ENCODE measurements around the gene TMEM167B.
"Not testable (repeated sequence)": the region's sequence is repeated elsewhere in the genome, so short reads cannot be mapped to it uniquely, and the experiment has no call there.

Gene TMEM167B

DNA sequence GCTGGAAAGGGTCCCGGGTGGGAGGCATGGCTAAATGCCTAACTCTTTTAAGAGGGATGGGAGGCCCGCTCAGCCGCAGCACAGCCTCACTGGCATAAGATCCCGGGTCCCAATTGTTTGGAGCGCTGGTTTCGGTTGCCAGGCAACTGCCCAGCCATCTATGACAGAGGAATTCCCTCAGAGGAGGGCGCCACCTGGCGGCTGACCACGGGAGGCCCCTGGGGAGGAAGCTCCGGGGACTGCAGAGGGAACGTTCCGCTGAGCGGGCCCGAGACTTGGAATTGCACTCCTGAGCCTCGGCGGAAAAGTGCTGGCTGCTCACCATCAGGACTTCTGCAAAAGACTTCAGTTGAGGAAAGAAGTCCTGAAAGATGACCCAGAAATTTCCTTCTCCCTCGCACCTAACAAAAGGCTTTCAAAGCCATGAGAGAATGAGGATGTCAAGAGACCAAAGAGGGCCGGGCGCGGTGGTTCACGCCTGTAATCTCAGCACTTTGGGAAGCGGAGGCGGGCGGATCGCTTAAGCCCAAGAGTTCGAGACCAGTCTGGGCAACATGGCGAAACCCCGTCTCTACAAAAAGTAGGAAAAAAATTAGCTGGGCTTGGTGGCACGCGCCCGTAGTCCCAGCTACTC is 22.2 kb downstream of the TMEM167B start:
- DNase-seq = peak; percentile 81

GRCh38 chr1:109113590-109114341 is 23.2 kb downstream of the TMEM167B start, which contains the start of gene ELAPOR1:
TSS of gene ELAPOR1 (plus strand) at chr1:109114115. CDS start at chr1:109114184, 69 bp downstream.
- peak; percentile 77 for DNase-seq

DNA sequence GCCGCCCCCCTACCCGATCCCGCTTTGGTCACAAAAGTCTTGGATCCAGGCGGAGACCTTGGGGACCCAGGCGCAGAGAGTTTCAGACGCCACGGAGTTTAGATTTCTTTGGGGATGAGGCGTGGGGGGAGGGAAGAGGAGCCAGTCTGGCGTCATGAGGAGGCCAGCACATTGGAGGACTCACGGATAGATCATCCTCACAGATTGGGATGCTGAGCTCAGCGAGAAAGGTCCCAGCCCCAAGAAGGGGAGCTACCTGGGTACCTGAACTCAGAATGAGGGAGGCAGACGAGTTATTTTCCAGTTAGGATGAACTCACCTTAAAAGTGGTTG is 23.7 kb downstream of the TMEM167B start:
- DNase-seq = no peak

GRCh38 chr1:109115685-109116084 is 25.1 kb downstream of the TMEM167B start:
- DNase-seq = no peak

DNA sequence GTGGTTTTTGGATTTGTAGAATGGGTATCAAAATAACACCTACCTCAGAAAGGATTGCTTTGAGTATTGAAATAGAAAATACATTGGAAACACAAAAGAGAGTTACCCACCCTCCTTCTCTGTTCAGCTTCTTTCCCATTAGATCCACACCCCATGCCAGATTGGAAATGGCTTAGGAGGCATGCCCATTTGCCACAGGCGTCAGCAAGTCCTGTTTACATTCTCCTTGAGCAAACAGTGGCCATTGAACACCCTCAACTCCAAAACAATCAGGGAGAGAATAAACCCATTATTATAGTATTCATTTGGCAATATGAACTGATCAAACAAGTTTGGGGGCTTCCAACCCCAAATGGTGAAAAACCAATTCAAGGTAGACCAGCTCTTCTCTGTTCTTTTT is 25.7 kb downstream of the TMEM167B start:
- DNase-seq = no peak

GRCh38 chr1:109118089-109118488 is 27.5 kb downstream of the TMEM167B start:
- DNase-seq = no peak

GRCh38 chr1:109120356-109120755 is 29.8 kb downstream of the TMEM167B start:
- no peak for DNase-seq

- DNase-seq = no peak
Measured at GRCh38 chr1:109131059-109131458, 40.5 kb downstream of the TMEM167B start.

GRCh38 chr1:109131800-109132199 is 41.2 kb downstream of the TMEM167B start:
- DNase-seq = no peak

GRCh38 chr1:109133002-109133706 is 42.6 kb downstream of the TMEM167B start:
- DNase-seq = no peak

DNA sequence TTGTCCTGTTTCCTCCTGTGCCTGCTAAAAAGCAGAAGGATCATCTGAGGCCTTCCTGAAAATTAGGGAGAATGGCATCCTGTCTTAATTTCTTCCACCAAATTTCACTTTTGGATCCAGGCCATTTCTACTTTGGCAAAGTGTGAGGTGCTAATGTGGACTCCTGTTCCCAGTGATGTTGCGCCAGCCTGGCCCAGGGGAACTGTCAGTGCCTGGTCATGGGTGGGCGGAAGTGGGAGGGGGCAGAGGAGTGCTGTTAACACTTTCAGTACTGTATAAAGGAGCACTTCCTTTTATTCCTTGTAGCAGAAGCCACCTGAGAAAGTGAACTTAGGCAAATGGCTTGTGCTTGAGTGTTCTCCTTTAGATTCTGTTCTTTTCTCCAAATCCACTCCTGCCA is 43.3 kb downstream of the TMEM167B start:
- DNase-seq = no peak

DNA sequence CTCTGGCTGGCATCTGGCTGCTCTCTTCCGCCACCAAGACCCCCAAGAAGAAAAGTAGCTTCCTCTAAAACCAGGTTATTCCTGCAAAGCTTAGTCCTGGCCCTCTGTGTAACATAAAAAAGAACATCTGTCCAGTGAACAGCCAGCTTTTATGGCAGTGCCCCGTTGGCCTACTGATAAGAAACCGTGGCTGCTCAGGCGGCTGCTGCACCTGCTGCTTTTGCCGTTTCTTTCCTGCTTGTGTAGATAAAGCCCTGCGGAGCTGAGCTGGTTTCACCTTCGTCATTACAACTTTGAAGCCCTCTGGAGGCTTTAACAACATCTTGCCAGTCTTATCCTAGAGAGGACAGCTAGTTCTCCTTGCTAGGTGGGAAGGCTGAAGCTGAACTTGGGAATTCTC is 43.9 kb downstream of the TMEM167B start:
- peak; percentile 18 for DNase-seq

- no peak for DNase-seq
Measured at GRCh38 chr1:109135940-109136339, 45.4 kb downstream of the TMEM167B start.

GRCh38 chr1:109136766-109137165 is 46.2 kb downstream of the TMEM167B start:
- DNase-seq = no peak

DNA sequence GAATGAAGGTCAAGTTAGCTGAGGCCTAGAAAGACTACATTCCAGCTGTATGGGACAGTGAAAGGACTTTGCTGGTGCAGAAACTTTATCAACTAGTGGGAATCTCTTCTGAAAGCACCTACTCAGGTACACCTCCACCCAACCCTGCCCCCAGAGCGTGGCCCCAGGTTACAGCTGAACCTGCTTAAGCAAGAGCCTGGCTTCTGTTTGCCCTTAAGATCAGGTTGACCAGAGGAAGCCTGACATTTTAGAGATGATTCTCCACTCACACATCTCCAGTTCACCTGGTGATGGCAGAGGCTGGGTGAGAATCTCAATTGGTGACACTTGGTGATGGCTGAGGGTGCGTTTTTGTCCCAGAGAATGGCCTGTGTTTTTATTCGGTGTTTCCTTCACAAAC is 47.4 kb downstream of the TMEM167B start:
- DNase-seq = no peak

- DNase-seq = no peak
Measured at GRCh38 chr1:109138358-109138757, 47.8 kb downstream of the TMEM167B start.

DNA sequence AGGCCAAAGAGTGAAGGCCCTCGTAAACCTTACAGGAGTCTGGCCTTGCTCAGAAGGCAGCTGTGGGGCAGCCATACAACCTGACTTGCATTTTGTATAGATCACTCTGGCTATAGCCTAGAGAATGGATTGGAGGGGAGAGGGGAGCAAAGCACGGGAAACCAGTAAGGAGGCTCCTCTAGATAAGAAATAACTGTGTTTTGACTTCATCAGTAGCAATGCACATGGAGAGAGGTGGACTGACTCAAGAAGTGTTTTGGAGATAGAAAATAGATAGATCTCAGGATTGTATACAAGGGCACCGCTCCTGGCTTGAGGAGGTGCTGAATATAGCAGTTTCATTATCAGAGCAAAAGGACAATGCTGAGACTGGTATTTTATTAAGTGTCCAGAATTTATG is 49.8 kb downstream of the TMEM167B start:
- no peak for DNase-seq

DNA sequence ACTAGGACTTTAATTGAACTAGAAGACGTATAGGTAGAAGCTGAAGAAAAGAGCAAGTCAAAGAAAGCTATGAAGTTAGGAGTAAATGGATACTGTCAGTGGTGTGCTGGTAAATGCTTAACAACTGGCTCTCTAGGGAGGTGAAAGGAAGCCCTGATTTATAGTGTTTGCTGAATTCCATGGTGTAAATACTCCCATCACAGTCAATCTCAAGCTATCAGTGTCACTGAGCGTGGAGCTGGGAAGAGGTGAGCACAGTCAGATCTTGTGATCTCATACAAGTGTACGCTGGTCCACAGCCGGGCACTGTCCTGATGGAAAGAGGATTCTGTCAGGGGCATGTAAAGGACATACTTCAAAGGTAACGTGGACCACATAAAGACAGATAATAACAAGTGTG is 51.7 kb downstream of the TMEM167B start:
- no peak for DNase-seq

DNA sequence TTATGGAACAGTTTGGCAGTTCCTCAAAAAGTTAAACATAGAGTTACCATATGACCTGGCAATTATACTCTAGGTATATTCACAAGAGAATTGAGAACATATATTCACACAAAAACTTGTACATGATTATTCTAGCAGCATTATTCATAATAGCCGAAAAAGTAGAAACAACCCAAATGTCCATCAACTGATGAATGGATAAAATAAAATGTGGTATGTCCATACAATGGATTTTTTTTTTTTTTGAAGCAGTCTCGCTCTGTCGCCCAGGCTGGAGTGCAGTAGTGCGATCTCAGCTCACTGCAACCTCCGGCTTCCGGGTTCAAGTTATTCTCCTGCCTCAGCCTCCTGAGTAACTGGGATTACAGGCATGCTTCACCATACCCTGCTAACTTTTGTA is 52.2 kb downstream of the TMEM167B start:
- not testable (repeated sequence) for DNase-seq

Measured in right kidney (tissue), 1 donor.